NCI-H2227 (cell line): ENCODE results near the gene KLF14.
"Not testable (repeated sequence)": the region's sequence is repeated elsewhere in the genome, so short reads cannot be mapped to it uniquely, and the experiment has no call there.

ENCODE experiments used
- DNase-seq: peaks from one replicate; lab custom pipeline; 2025; ENCODE audit not compliant: unreplicated experiment; lab: John Stamatoyannopoulos, UW

Gene KLF14

GRCh38 chr7:130719541-130719940, 14.5 kb downstream of the KLF14 start:
- no peak for DNase-seq

- DNase-seq = no peak
Measured at GRCh38 chr7:130712416-130712815, 21.6 kb downstream of the KLF14 start.

GRCh38 chr7:130708766-130709165, 25.2 kb downstream of the KLF14 start:
- no peak for DNase-seq

- no peak for DNase-seq
Measured at GRCh38 chr7:130708001-130708400, 26.0 kb downstream of the KLF14 start.

- DNase-seq = no peak
Measured at GRCh38 chr7:130703851-130704250, 30.2 kb downstream of the KLF14 start.

GRCh38 chr7:130701650-130702049, 32.4 kb downstream of the KLF14 start:
- no peak for DNase-seq

GRCh38 chr7:130700760-130701159, 33.2 kb downstream of the KLF14 start:
- no peak for DNase-seq

- no peak for DNase-seq
Measured at GRCh38 chr7:130699686-130700085, 34.3 kb downstream of the KLF14 start.

GRCh38 chr7:130697820-130698219, 36.2 kb downstream of the KLF14 start:
- DNase-seq = no peak

- peak; percentile 30 for DNase-seq
Measured at GRCh38 chr7:130695840-130696239, 38.2 kb downstream of the KLF14 start.

GRCh38 chr7:130692396-130692795, 41.6 kb downstream of the KLF14 start:
- DNase-seq = not testable (repeated sequence)

GRCh38 chr7:130689683-130690082, 44.3 kb downstream of the KLF14 start:
- no peak for DNase-seq

- DNase-seq = no peak
Measured at GRCh38 chr7:130683026-130683425, 51.0 kb downstream of the KLF14 start.
